GM12878 (cell line): ENCODE results near the gene VPS52. TPM values are rescaled to one million over a fixed set of nuclear protein-coding genes. Genes with fewer than 3 reads are reported as not detected.
"Not testable (repeated sequence)": the region's sequence is repeated elsewhere in the genome, so short reads cannot be mapped to it uniquely, and the experiment has no call there.

Source experiments
- ATAC-seq: fragments of 200-7000 bp; cut with Tn5 transposase; 3 replicates; pipeline ENCODE4 v1.9.1; 2020; ENCODE audit warnings: mild to moderate bottlenecking, moderate library complexity
- BruUV-seq: library from RNA; stranded (reverse); fragments of 400-500 nt; replicated peaks from 2 replicates; lab custom pipeline; 2021; lab: Mats Ljungman, UMichigan
- CTCF ChIA-PET: fragments of 300-600 bp; sonication (Branson Sonifier 250); formaldehyde crosslinking; extraction: SDS; loops from one replicate; lab custom pipeline; 2021; ENCODE audit warnings: inconsistent platforms; lab: Yijun Ruan, JAX
- POLR2A ChIA-PET: fragments of 350-600 bp; formaldehyde crosslinking; extraction: SDS; loops from one replicate; lab custom pipeline; 2021; ENCODE audit warnings: inconsistent platforms; lab: Charles Lee
- RAD21 ChIA-PET: fragments of 300-600 bp; sonication (Branson Sonifier 250); formaldehyde crosslinking; loops from one replicate; lab custom pipeline; 2023; ENCODE audit warnings: antibody characterized with exemption; ENCODE audit not compliant: unreplicated experiment; lab: Charles Lee
- SMC1A ChIA-PET: fragments of 300-600 bp; sonication (Branson Sonifier 250); formaldehyde crosslinking; loops from one replicate; lab custom pipeline; 2023; ENCODE audit not compliant: unreplicated experiment, uncharacterized antibody; lab: Charles Lee
- DNase-seq: peaks from one replicate; pipeline ENCODE4 v3.0.0-alpha.2; 2011; ENCODE audit warnings: low read depth, low spot score
- FAIRE-seq: peaks from 3 replicates; lab custom pipeline; 2011; peaks lifted over from hg19 to GRCh38; lab: Jason Lieb, UNC
- H2AFZ ChIP-seq: 2 replicates; pipeline ENCODE4 v1.6.0; 2011; ENCODE audit warnings: low read depth, low read length, control low read depth; ENCODE audit not compliant: control insufficient read depth
- H3K27ac ChIP-seq: 2 replicates; pipeline ENCODE4 v1.5.1; 2011; ENCODE audit warnings: control low read depth; ENCODE audit not compliant: control insufficient read depth, insufficient read depth
- H3K27me3 ChIP-seq, 2 experiments: replicated peaks in 1 of 2; 2 replicates each; pipeline versions ENCODE4 v1.6.0 to v1.6.1; 2011; ENCODE audit warnings: low read length in 1 of 2; ENCODE audit not compliant: control insufficient read depth in 2 of 2, insufficient read depth in 2 of 2
- H3K36me3 ChIP-seq, 2 experiments: 2 replicates each; pipeline ENCODE4 v1.5.1; 2011; ENCODE audit warnings: low read length in 1 of 2; ENCODE audit not compliant: control insufficient read depth in 2 of 2, insufficient read depth in 2 of 2
- H3K4me1 ChIP-seq: 2 replicates; pipeline ENCODE4 v1.6.1; 2011; ENCODE audit warnings: mild to moderate bottlenecking, low read length, moderate library complexity, mixed read lengths; ENCODE audit not compliant: control insufficient read depth, insufficient read depth
- H3K4me2 ChIP-seq: 2 replicates; pipeline ENCODE4 v1.6.0; 2011; ENCODE audit warnings: control low read depth; ENCODE audit not compliant: control insufficient read depth, insufficient read depth
- H3K4me3 ChIP-seq: fragments of 200-600 bp; sonication (generic); 2 replicates; pipeline ENCODE4 v1.5.1; 2016
- H3K79me2 ChIP-seq: 2 replicates; pipeline ENCODE4 v1.6.0; 2011; ENCODE audit warnings: low read length; ENCODE audit not compliant: control insufficient read depth, insufficient read depth
- H3K9ac ChIP-seq: 2 replicates; pipeline ENCODE4 v1.8.0; 2011; ENCODE audit warnings: low read length, control low read depth, mixed read lengths; ENCODE audit not compliant: control insufficient read depth, insufficient read depth
- H3K9me3 ChIP-seq: replicated peaks from 3 replicates; pipeline ENCODE4 v1.5.1; 2011; ENCODE audit warnings: mild to moderate bottlenecking, low read length; ENCODE audit not compliant: control insufficient read depth, insufficient read depth
- H4K20me1 ChIP-seq: 2 replicates; pipeline ENCODE4 v1.6.0; 2011; ENCODE audit not compliant: control insufficient read depth, insufficient read depth
- CBX3 ChIP-seq: fragments of 200-600 bp; sonication (generic); IDR thresholded peaks from 2 replicates; pipeline ENCODE4 v1.6.1; 2016; ENCODE audit warnings: low read depth, borderline replicate concordance
- CEBPB ChIP-seq, 2 experiments: fragments of 150-350 bp in 1 of 2; IDR thresholded peaks; 2 replicates each; pipeline ENCODE4 v1.6.1; 2012 to 2014; ENCODE audit warnings: low read depth in 2 of 2, low read length in 2 of 2, borderline replicate concordance in 1 of 2, inconsistent platforms in 1 of 2
- EGR1 ChIP-seq, 2 experiments: IDR thresholded peaks; 1 replicate in 1 of 2; 2 replicates in 1 of 2; pipeline ENCODE4 v1.6.1; 2011 to 2012; ENCODE audit warnings: low read depth in 2 of 2, low read length in 2 of 2, borderline replicate concordance in 1 of 2, mild to moderate bottlenecking in 1 of 2, moderate library complexity in 1 of 2
- IKZF1 ChIP-seq: fragments of 450-650 bp; conservative IDR thresholded peaks from 2 replicates; pipeline ENCODE4 v1.6.1; 2017; ENCODE audit warnings: antibody characterized with exemption, mild to moderate bottlenecking
- NRF1 ChIP-seq: conservative IDR thresholded peaks from 2 replicates; pipeline ENCODE4 v1.6.1; 2011; ENCODE audit warnings: mild to moderate bottlenecking, low read depth, low read length, improper control_type of control experiment
- POLR2A ChIP-seq: IDR thresholded peaks from 2 replicates; pipeline ENCODE4 v1.6.1; 2011; ENCODE audit warnings: low read depth, mild to moderate bottlenecking, low read length
- TBL1XR1 ChIP-seq: IDR thresholded peaks from 2 replicates; pipeline ENCODE4 v1.6.1; 2012; ENCODE audit warnings: low read depth, low read length, improper control_type of control experiment
- TCF12 ChIP-seq: IDR thresholded peaks from 2 replicates; pipeline ENCODE4 v1.6.1; 2011; ENCODE audit warnings: low read depth, mild to moderate bottlenecking, low read length
- ZSCAN29 ChIP-seq: fragments of 450-650 bp; IDR thresholded peaks from 2 replicates; pipeline ENCODE4 v1.6.1; 2017; ENCODE audit warnings: mild to moderate bottlenecking, moderate library complexity
- WGBS: methylation state at CpG from one replicate; pipeline ENCODE4 v1.1.6; 2016; ENCODE audit warnings: low lambda C conversion rate; ENCODE audit not compliant: insufficient replicate concordance, insufficient coverage; ENCODE audit errors: missing lambda C conversion rate; 5-methylcytosine and 5-hydroxymethylcytosine counted together
- in situ Hi-C: fragments of 300-500 bp; cut with MboI; formaldehyde crosslinking; loops from 9 replicates; pipeline ENCODE4 v1.14.3; 2018; ENCODE audit warnings: mixed read lengths
- intact Hi-C: fragments of 100-400 bp; cut with micrococcal nuclease; formaldehyde crosslinking; loops from one replicate; pipeline ENCODE4 v1.14.2; 2022; ENCODE audit not compliant: unreplicated experiment
- polyA plus RNA-seq, 11 experiments: library from polyadenylated mRNA; depleted of rRNA in 4 of 11; unstranded in 6 of 11; stranded (reverse) in 5 of 11; fragments of >200 nt; fragmentation: Nextera tagmentation in 4 of 11; fragmentation: Illumina TruSeq in 1 of 11; extraction: Ambion mirVana in 4 of 11; extraction: Trizol in 1 of 11; gene quantifications; 1 replicate in 1 of 11; 2 replicates in 10 of 11; pipeline versions ENCODE4 v1.2.1 to v1.2.3, GENCODE V29; 2011 to 2016; ENCODE audit warnings: inconsistent platforms in 2 of 11, missing spikeins in 2 of 11, low read depth in 1 of 11
- total RNA-seq, 4 experiments: library from RNA; depleted of rRNA in 3 of 4; stranded (reverse); fragments of >200 nt in 3 of 4; fragmentation: Illumina TruSeq in 1 of 4; extraction: Trizol in 1 of 4; gene quantifications; 2 replicates each; pipeline versions ENCODE4 v1.2.1 to v1.2.3, GENCODE V29; 2013 to 2021
- TF ChIP-seq, protein P1 (sequence below): fragments of 450-650 bp; IDR thresholded peaks from 2 replicates; pipeline ENCODE4 v1.6.1; 2017; ENCODE audit warnings: mild to moderate bottlenecking
- TF ChIP-seq, protein P2 (sequence below): IDR thresholded peaks from 2 replicates; pipeline ENCODE4 v1.6.1; 2012; ENCODE audit warnings: low read depth, low read length, improper control_type of control experiment
- TF ChIP-seq, protein P3 (sequence below): fragments of 150-350 bp; IDR thresholded peaks from 2 replicates; pipeline ENCODE4 v1.6.1; 2014; ENCODE audit warnings: mild to moderate bottlenecking, low read depth, low read length

The VPS52 gene
- total and polyA plus RNA-seq, 10 of the 15 experiments (the other 5 are each of a cell fraction or from before 2014, with no cell fraction given), result 11.3 to 52.7 (median 36.7) TPM

DNA sequence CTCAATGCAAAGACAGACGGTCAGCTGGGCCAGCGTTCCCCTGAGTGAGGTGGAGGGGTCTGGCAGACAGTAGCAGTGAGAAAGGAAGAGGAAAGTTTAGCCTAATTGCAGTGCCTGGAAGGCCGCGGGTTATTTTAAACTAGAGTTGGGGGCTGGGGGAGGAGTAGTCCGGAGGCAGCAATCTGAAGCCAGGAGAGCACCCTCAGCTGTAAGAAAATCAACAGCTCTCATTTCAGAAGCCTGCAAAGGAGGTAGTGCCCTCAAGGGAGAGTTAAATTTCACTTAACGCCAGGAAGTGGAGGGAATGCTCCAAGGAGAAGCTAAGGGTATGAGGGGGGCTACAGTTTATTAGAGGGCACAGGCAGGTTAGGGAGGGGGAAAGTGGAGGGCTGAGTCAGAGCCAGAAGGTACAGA is 36.4 kb downstream of the VPS52 start:
- ChIA-PET POLR2A (interaction anchor here (1.5 kb wide), 1 partner anchor 26 kb away, joined by 5 read pairs; the partner anchor contains the start of gene RING1), CTCF (interaction anchor here (0.6 to 1.8 kb wide), 3 partner anchors 13 to 109 kb away, joined by 3 to 6 read pairs (median 4); no protein-coding TSS in a partner anchor), RAD21 (interaction anchor here (2.6 kb wide), 1 partner anchor 14 kb away, joined by 6 read pairs; no protein-coding TSS in a partner anchor), SMC1A (no interaction called here)
- no peak overlapping the region for H3K27ac ChIP-seq
- H3K27me3 ChIP-seq, result peaks cover 2 to 3% of the 10 kb centered on the region in 2 experiments; a peak in 2 of 4 replicates
- TF ChIP-seq TBL1XR1 (no peak), CEBPB (IDR thresholded peaks at IDR 0.05; ENCODE audit: borderline replicate concordance in 1 of 2, low read depth in 2 of 2, low read length in 2 of 2) (no peak), NRF1 (no peak), TCF12 (no peak), POLR2A (no peak), IKZF1 (no peak), ZSCAN29 (no peak), EGR1 (IDR thresholded peaks at IDR 0.05; ENCODE audit: borderline replicate concordance in 1 of 2, low read depth in 2 of 2, low read length in 2 of 2) (no peak), CBX3 (no peak)
- TF ChIP-seq, protein P1, sequence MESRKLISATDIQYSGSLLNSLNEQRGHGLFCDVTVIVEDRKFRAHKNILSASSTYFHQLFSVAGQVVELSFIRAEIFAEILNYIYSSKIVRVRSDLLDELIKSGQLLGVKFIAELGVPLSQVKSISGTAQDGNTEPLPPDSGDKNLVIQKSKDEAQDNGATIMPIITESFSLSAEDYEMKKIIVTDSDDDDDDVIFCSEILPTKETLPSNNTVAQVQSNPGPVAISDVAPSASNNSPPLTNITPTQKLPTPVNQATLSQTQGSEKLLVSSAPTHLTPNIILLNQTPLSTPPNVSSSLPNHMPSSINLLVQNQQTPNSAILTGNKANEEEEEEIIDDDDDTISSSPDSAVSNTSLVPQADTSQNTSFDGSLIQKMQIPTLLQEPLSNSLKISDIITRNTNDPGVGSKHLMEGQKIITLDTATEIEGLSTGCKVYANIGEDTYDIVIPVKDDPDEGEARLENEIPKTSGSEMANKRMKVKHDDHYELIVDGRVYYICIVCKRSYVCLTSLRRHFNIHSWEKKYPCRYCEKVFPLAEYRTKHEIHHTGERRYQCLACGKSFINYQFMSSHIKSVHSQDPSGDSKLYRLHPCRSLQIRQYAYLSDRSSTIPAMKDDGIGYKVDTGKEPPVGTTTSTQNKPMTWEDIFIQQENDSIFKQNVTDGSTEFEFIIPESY, result no peak
- TF ChIP-seq, protein P2, sequence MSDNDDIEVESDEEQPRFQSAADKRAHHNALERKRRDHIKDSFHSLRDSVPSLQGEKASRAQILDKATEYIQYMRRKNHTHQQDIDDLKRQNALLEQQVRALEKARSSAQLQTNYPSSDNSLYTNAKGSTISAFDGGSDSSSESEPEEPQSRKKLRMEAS, result no peak
- TF ChIP-seq, protein P3, sequence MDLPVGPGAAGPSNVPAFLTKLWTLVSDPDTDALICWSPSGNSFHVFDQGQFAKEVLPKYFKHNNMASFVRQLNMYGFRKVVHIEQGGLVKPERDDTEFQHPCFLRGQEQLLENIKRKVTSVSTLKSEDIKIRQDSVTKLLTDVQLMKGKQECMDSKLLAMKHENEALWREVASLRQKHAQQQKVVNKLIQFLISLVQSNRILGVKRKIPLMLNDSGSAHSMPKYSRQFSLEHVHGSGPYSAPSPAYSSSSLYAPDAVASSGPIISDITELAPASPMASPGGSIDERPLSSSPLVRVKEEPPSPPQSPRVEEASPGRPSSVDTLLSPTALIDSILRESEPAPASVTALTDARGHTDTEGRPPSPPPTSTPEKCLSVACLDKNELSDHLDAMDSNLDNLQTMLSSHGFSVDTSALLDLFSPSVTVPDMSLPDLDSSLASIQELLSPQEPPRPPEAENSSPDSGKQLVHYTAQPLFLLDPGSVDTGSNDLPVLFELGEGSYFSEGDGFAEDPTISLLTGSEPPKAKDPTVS, result no peak
- no peaks in the 10 kb centered on the region for H3K9me3 ChIP-seq
- H3K4me3 ChIP-seq, result no peak overlapping the region
- H4K20me1 ChIP-seq, result no peaks in the 10 kb centered on the region
- intact Hi-C loops (no loop called here), in situ Hi-C loops (no loop called here)
- no peaks in the 10 kb centered on the region for H3K4me1 ChIP-seq
- BruUV-seq, result no TSS peak
- FAIRE-seq (no peak), DNase-seq (no peak), ATAC-seq (no peak)
- H3K4me2 ChIP-seq, result no peak overlapping the region
- no peaks in the 10 kb centered on the region for H3K36me3 ChIP-seq
- 19% methylated on average over 6 of the region's 6 CpGs for WGBS
- H3K79me2 ChIP-seq, result no peaks in the 10 kb centered on the region
- H2AFZ ChIP-seq, result no peak overlapping the region
- H3K9ac ChIP-seq, result no peak overlapping the region

DNA sequence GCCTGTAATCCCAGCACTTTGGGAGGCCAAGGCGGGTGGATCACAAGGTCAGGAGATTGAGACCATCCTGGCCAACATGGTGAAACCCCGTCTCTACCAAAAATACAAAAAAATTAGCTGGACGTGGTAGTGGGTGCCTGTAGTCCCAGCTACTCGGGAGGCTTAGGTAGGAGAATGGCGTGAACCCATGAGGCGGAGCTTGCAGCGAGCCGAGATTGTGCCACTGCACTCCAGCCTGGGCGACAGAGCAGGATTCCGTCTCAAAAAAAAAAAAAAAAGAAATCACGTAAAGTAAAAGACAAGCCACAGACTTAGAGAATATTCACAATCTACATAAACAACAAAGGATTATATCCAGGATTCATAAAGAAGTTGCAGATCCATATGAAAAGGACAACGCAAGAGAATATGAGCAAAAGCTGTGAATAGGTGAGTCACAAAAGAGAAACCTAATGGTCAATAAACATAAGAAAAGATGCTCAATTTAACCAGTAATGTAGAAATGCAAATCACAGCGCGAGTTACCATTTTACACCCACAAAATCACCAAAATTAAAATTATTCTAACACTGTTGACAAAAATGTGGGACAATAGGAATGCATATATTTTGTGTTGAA is 45.1 kb downstream of the VPS52 start:
- POLR2A ChIA-PET, BruUV-seq, H3K9me3 ChIP-seq, H3K4me3 ChIP-seq, H2AFZ ChIP-seq, intact Hi-C loops, H3K79me2 ChIP-seq, H4K20me1 ChIP-seq, H3K36me3 ChIP-seq, H3K9ac ChIP-seq, H3K27ac ChIP-seq, in situ Hi-C loops, DNase-seq, FAIRE-seq, H3K4me2 ChIP-seq, ATAC-seq, RAD21 ChIA-PET, H3K4me1 ChIP-seq, H3K27me3 ChIP-seq: not testable (repeated sequence)
- CTCF ChIA-PET, result interaction anchor here (0.8 to 1.6 kb wide), 4 partner anchors 18 to 73 kb away, joined by 4 to 6 read pairs (median 4); partner anchors contain the start of gene RING1
- SMC1A ChIA-PET, result interaction anchor here (1.2 kb wide), 1 partner anchor 29 kb away, joined by 5 read pairs; no protein-coding TSS in a partner anchor
- 54% methylated on average over 12 of the region's 14 CpGs for WGBS
